ENCODE data around the gene RPL5. TPM values are rescaled to one million over a fixed set of nuclear protein-coding genes. Genes with fewer than 3 reads are reported as not detected.

Gene RPL5
- total RNA-seq, 2 experiments from 2014 or later = 721 to 748 TPM

DNA sequence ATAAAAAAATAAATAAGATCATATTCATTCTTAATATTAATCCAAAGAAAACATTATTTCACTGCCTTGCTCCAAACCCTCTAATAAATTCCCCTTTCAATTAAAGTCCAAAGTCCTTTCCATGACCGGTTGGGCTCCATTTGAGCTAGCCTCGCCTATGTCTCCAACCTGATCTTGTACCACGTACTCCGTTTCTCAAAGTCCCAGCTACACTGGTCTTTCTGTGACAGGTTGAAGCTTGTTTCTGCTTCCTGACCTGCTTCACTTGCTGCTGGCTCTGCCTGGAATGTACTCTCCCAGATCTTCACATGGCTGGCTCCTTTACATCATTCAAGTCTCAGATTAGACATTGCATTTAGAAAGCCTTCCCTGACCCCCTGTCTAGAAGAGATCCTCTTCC, 16.4 kb downstream of the RPL5 start:
- POLR2A ChIA-PET = interaction anchor here (0.6 kb wide), 1 partner anchor 1633 kb away, joined by 3 read pairs; no protein-coding TSS in a partner anchor
- H3K4me3 Mint-ChIP-seq = no peak overlapping the region
- no peaks in the 10 kb centered on the region for H3K9me3 Mint-ChIP-seq
- H3K27ac Mint-ChIP-seq = no peak overlapping the region
- CTCF ChIA-PET = interaction anchor here (3.6 kb wide), 1 partner anchor 11 kb away, joined by 16 read pairs; no protein-coding TSS in a partner anchor
- no peaks in the 10 kb centered on the region for H3K27me3 Mint-ChIP-seq
- H3K36me3 Mint-ChIP-seq (ENCODE audit: low read depth) = peaks cover 29% of the 10 kb centered on the region
- no peak for DNase-seq
- H3K4me1 Mint-ChIP-seq = peaks cover 5% of the 10 kb centered on the region

DNA sequence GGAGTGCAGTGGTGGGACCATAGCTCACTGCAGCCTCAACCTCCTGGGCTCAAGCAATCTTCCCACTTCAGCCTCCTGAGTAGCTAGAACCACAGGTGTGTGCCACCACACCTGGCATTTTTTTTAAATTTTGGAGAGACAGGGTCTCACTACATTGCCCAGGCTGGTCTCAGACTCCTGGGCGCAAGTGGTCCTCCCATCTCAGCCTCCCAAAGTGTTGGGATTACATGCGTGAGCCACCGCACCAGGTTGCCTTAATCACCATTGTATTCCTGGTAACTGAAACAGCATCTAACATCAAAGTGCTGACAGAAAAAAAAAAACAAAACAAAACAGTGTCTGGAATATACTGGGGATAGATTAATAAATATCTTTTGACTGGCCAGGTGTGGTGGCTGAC, 18.2 kb downstream of the RPL5 start:
- Mint-ChIP-seq H3K27me3 (no peaks in the 10 kb centered on the region), H3K4me3 (no peak overlapping the region), H3K36me3 (ENCODE audit: low read depth) (peaks cover 26% of the 10 kb centered on the region), H3K4me1 (peaks cover 15% of the 10 kb centered on the region), H3K27ac (no peak overlapping the region), H3K9me3 (no peaks in the 10 kb centered on the region)
- CTCF ChIA-PET = interaction anchor here (0.6 to 3.6 kb wide), 4 partner anchors 9 to 180 kb away, joined by 3 to 16 read pairs (median 4); partner anchors contain the start of gene RPL5
- DNase-seq = no peak
- POLR2A ChIA-PET = no interaction called here

GRCh38 chr1:92851729-92852128, 19.9 kb downstream of the RPL5 start:
- no peak for DNase-seq
- peaks cover 3% of the 10 kb centered on the region for H3K9me3 Mint-ChIP-seq
- POLR2A ChIA-PET = no interaction called here
- H3K36me3 Mint-ChIP-seq (ENCODE audit: low read depth) = peaks cover 22% of the 10 kb centered on the region
- H3K4me1 Mint-ChIP-seq = peaks cover 18% of the 10 kb centered on the region
- no peaks in the 10 kb centered on the region for H3K27me3 Mint-ChIP-seq
- no peak overlapping the region for H3K4me3 Mint-ChIP-seq
- CTCF ChIA-PET = interaction anchor here (1.4 kb wide), 1 partner anchor 50 kb away, joined by 3 read pairs; no protein-coding TSS in a partner anchor
- H3K27ac Mint-ChIP-seq = no peak overlapping the region

DNA sequence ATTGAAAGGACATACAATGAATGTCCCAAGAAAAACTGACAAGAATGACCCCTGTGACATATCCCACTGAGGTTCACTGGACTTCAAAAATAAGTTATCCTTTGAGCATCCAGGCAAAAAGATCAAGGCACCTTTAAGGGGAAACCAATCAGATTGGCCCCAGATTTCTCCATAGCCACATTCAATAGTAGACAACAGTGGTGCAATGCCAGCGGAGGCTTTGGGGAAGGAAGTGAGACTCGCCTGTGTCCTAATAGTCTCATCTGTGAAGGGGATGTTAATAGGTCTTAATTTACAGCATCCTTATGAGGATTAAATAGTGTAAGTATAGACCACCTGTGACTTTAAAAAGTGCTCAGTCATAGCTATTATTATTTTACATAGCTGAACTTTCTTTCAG, 21.5 kb downstream of the RPL5 start:
- Mint-ChIP-seq H3K36me3 (ENCODE audit: low read depth) (peaks cover 22% of the 10 kb centered on the region), H3K27ac (no peak overlapping the region), H3K4me3 (no peak overlapping the region), H3K4me1 (peaks cover 28% of the 10 kb centered on the region), H3K9me3 (peaks cover 3% of the 10 kb centered on the region), H3K27me3 (no peaks in the 10 kb centered on the region)
- ChIA-PET POLR2A (no interaction called here), CTCF (interaction anchor here (0.6 to 1.1 kb wide), 4 partner anchors 18 to 172 kb away, joined by 3 to 4 read pairs (median 3); no protein-coding TSS in a partner anchor)
- no peak for DNase-seq

GRCh38 chr1:92854101-92854785, 22.4 kb downstream of the RPL5 start:
- Mint-ChIP-seq H3K36me3 (ENCODE audit: low read depth) (peaks cover 22% of the 10 kb centered on the region), H3K4me1 (peaks cover 36% of the 10 kb centered on the region), H3K27me3 (no peaks in the 10 kb centered on the region), H3K9me3 (peaks cover 3% of the 10 kb centered on the region), H3K4me3 (no peak overlapping the region), H3K27ac (no peak overlapping the region)
- CTCF ChIA-PET = interaction anchor here (1.0 to 3.8 kb wide), 5 partner anchors 106 to 149 kb away, joined by 3 to 9 read pairs (median 4); no protein-coding TSS in a partner anchor
- no peak for DNase-seq
- POLR2A ChIA-PET = interaction anchor here (0.5 to 0.6 kb wide), 2 partner anchors 19 to 22 kb away, joined by 3 to 8 read pairs; partner anchors contain the start of gene RPL5

DNA sequence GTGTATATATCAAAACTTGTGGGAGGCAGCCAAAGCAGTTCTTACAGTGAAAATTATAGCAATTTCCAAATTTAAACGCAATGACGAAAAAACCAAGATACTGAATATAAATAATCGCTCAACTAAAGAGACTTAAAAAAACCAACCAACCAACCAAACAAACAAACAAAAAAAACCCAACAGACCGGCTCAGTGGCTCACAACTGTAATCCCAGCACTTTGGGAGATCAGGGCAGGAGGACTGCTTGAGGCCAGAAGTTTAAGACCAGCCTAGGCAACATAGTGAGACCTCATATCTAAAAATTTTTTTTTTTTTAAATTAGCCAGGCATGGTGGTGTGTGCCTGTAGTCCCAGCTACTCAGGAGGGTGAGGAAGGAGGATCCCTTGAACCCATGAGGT, 23.4 kb downstream of the RPL5 start:
- DNase-seq = no peak
- peaks cover 3% of the 10 kb centered on the region for H3K9me3 Mint-ChIP-seq
- no peak overlapping the region for H3K4me3 Mint-ChIP-seq
- ChIA-PET POLR2A (no interaction called here), CTCF (interaction anchor here (1.1 to 3.8 kb wide), 3 partner anchors 105 to 139 kb away, joined by 3 to 9 read pairs (median 6); no protein-coding TSS in a partner anchor)
- H3K27ac Mint-ChIP-seq = no peak overlapping the region
- peaks cover 18% of the 10 kb centered on the region for H3K36me3 Mint-ChIP-seq (ENCODE audit: low read depth)
- H3K27me3 Mint-ChIP-seq = no peaks in the 10 kb centered on the region
- peaks cover 39% of the 10 kb centered on the region for H3K4me1 Mint-ChIP-seq

GRCh38 chr1:92857817-92858216, 26.0 kb downstream of the RPL5 start:
- peaks cover 3% of the 10 kb centered on the region for H3K9me3 Mint-ChIP-seq
- H3K4me3 Mint-ChIP-seq = no peak overlapping the region
- DNase-seq = no peak
- H3K27ac Mint-ChIP-seq = no peak overlapping the region
- ChIA-PET CTCF (interaction anchor here (0.7 to 2.8 kb wide), 10 partner anchors 9 to 223 kb away, joined by 3 to 31 read pairs (median 10); partner anchors contain the start of genes DIPK1A and RPL5), POLR2A (no interaction called here)
- H3K4me1 Mint-ChIP-seq = peaks cover 38% of the 10 kb centered on the region
- H3K36me3 Mint-ChIP-seq (ENCODE audit: low read depth) = peaks cover 11% of the 10 kb centered on the region
- H3K27me3 Mint-ChIP-seq = no peaks in the 10 kb centered on the region

DNA sequence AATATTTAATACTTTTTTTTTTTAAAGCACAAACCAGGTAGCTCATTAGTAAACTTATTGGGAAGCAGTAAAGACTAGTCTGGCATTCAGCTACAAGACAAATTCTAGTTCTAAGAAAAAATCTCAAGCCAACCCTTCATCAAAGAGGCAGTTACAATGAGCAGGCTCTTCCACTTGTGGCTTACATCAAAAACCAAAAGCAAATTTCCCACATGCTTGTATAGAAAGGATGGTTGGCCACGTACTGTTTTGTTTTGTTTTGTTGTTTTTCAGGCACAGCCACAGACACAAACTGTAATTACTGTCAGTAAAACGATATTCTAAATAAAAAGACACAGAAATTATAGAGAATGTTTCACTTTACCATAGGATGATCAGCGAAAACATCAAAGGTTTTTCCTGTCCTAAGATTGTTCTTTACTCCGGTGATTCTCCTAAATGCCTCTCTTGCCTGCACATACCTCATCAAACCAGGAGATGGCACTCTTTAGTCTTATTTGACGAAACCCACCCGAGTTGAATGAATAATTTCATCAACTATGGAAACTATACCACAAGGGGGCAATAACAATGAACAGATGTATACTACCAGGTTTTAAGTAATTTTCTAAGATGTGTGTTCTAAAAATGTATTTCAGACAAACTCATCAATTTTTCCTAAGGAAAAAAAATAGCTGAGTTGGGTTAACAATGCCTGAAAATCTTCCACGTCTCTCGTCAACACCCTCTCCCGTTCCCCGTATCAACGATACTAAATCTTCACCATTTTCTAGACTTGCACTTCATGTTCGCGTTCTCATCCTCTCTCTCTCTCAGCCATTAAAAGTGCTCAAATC, 26.9 kb downstream of the RPL5 start:
- Mint-ChIP-seq H3K27ac (peak overlapping the region; percentile 21), H3K4me1 (peaks cover 38% of the 10 kb centered on the region)
- POLR2A ChIA-PET = no interaction called here

GRCh38 chr1:92859400-92860039, 27.7 kb downstream of the RPL5 start:
- Mint-ChIP-seq H3K4me1 (peaks cover 31% of the 10 kb centered on the region), H3K27me3 (no peaks in the 10 kb centered on the region), H3K9me3 (peaks cover 3% of the 10 kb centered on the region), H3K27ac (peak overlapping the region; percentile 21), H3K4me3 (peak overlapping the region; percentile 33), H3K36me3 (ENCODE audit: low read depth) (peaks cover 8% of the 10 kb centered on the region)
- POLR2A ChIA-PET = no interaction called here
- DNase-seq = no peak
- CTCF ChIA-PET = interaction anchor here (0.6 to 2.8 kb wide), 21 partner anchors 7 to 202 kb away, joined by 3 to 31 read pairs (median 5); partner anchors contain the start of genes DIPK1A and RPL5

More for the DNA sequence above, 26.9 kb downstream of the RPL5 start:
- Mint-ChIP-seq H3K27me3 (no peaks in the 10 kb centered on the region), H3K36me3 (ENCODE audit: low read depth) (peaks cover 11% of the 10 kb centered on the region), H3K4me3 (peak overlapping the region; percentile 33), H3K9me3 (peaks cover 3% of the 10 kb centered on the region)
- DNase-seq = peak; percentile 71
- CTCF ChIA-PET = interaction anchor here (0.6 to 2.8 kb wide), 22 partner anchors 8 to 222 kb away, joined by 3 to 31 read pairs (median 4); partner anchors contain the start of genes DIPK1A and RPL5

DNA sequence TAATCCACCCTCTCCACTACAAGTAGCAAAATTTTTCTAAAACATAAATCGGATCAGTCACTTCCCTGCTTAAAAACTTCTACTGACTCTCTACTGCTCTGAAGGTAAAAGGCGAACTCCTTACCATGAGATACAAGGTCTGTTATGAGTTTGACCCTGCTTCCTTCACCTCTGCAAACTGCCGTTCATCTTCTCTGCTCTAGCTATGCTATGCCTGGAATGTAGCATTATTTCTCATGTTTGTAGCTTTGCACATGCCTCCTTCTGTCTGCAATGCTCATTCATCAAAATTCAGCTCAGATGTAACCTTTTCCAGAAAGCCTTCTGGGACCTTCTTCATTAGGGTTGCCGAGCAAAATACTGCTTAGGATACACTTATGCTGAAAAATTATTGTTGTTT, 30.8 kb downstream of the RPL5 start:
- DNase-seq = no peak
- peaks cover 22% of the 10 kb centered on the region for H3K4me1 Mint-ChIP-seq
- no peak overlapping the region for H3K4me3 Mint-ChIP-seq
- POLR2A ChIA-PET = no interaction called here
- H3K27ac Mint-ChIP-seq = no peak overlapping the region
- no peaks in the 10 kb centered on the region for H3K9me3 Mint-ChIP-seq
- H3K27me3 Mint-ChIP-seq = no peaks in the 10 kb centered on the region
- CTCF ChIA-PET = interaction anchor here (1.1 to 3.6 kb wide), 4 partner anchors 13 to 106 kb away, joined by 3 to 11 read pairs (median 4); partner anchors contain the start of genes DIPK1A and RPL5
- H3K36me3 Mint-ChIP-seq (ENCODE audit: low read depth) = peaks cover 4% of the 10 kb centered on the region

GRCh38 chr1:92864131-92864530, 32.3 kb downstream of the RPL5 start:
- POLR2A ChIA-PET = no interaction called here
- H3K27me3 Mint-ChIP-seq = no peaks in the 10 kb centered on the region

DNA sequence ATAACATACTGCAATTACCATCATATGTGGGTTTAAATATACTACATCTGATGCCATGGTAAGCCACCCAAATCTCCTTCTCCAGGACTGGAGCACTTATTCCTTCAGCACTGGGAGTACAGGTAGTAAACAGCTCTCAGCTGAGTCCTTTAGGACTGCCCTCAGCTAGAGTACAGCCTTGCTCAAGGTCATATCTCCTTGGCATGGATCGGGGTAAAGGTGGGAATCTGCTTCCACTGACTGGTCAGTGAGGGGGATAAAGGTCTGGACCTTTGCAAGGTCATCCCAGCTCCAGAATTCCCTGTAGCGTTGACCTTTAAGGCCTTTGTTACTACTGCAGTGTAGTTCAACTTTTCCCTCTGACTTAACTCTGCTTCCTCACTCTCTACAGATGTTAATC, 38.8 kb downstream of the RPL5 start:
- Mint-ChIP-seq H3K27ac (no peak overlapping the region), H3K36me3 (ENCODE audit: low read depth) (peaks cover 38% of the 10 kb centered on the region), H3K27me3 (no peaks in the 10 kb centered on the region), H3K9me3 (peaks cover 11% of the 10 kb centered on the region), H3K4me1 (peaks cover 7% of the 10 kb centered on the region), H3K4me3 (no peak overlapping the region)
- DNase-seq = no peak
- ChIA-PET CTCF (interaction anchor here (0.9 to 2.0 kb wide), 2 partner anchors 11 to 92 kb away, joined by 6 to 11 read pairs; no protein-coding TSS in a partner anchor), POLR2A (interaction anchor here (0.9 kb wide), 1 partner anchor 38 kb away, joined by 4 read pairs; no protein-coding TSS in a partner anchor)

More at GRCh38 chr1:92864131-92864530, 32.3 kb downstream of the RPL5 start:
- Mint-ChIP-seq H3K36me3 (ENCODE audit: low read depth) (peaks cover 8% of the 10 kb centered on the region), H3K27ac (no peak overlapping the region), H3K9me3 (no peaks in the 10 kb centered on the region), H3K4me3 (no peak overlapping the region), H3K4me1 (peaks cover 8% of the 10 kb centered on the region)
- no peak for DNase-seq
- CTCF ChIA-PET = interaction anchor here (1.0 to 3.6 kb wide), 3 partner anchors 12 to 104 kb away, joined by 3 to 11 read pairs (median 5); partner anchors contain the start of gene DIPK1A
